Inflammatory macrophage treated with lipopolysaccharide for 1 hour (primary cell): ENCODE data around the gene CHD6.

ENCODE experiments used
- DNase-seq, 2 donors: peaks; one replicate each; pipeline ENCODE4 v3.0.0-alpha.2; 2020 to 2022

The CHD6 gene

GRCh38 chr20:41622584-41622983 is 4.4 kb upstream of the CHD6 start:
- no peak for DNase-seq

DNA sequence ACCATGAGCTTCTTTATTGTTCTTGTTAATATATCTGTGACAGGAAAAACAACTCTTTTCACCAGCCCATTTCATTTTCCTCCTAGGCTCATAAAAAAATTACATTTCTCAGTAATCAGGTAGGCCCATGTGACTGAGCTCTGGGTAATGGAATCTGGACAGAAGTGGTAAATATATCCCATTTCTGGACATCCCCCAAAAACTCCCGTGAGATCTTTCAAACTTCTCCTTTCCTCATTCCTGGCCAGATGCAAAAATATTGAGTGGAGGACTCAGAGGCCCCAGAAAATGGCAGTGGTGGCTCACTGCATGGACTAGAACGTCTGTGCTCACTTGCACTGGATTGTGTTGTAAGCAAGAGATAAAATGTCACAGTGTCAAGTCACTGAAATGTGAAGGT is 3.8 kb upstream of the CHD6 start:
- DNase-seq, result peak; percentile 39 to 59

DNA sequence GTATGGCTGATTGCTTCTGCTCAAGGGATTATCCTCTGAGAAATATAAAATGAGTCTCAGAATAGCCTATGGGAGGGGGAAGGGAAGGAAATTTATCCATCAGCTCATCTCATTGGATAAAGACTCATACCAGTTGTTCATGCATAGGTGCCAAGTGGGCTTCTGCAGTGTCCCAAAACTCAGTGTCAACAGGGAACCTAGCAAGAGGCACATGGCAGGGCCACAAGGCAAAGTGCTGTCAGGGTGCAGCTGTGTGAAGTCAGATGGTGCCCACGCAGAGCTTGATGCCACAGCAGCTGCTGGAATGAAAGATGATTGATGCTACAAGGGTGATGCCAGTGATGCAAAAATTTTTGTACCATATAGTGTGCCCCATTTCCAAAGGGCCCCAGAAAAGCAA is 3.2 kb upstream of the CHD6 start:
- DNase-seq, result no peak

- DNase-seq, result no peak
Measured at GRCh38 chr20:41619360-41620100, 1.4 kb upstream of the CHD6 start.

DNA sequence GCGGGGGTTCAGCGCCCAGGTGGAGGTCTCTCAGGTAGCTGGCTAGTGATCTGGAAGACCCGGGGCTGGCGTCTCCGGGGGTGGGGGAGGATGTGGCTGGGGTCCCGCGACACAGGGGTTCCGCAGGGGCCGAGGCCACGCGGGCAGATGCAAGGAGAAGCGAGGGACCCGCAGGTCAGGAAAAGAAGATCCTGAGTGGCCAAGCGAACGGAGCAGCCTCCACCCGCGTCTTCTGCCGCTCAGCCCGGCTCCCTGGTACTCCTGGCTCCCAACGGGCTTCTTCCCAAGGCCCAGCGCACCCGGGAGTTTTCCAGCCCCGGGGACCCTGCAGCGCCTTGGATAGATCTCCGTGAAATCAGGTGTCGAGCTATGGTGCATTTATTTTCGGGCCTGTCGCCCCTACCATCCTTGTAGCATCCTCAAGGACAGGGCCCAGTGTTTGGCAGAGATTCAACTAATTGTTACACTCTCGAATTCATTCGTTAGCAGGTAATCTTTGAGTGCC is 682 bp upstream of the CHD6 start:
- DNase-seq, result no peak

DNA sequence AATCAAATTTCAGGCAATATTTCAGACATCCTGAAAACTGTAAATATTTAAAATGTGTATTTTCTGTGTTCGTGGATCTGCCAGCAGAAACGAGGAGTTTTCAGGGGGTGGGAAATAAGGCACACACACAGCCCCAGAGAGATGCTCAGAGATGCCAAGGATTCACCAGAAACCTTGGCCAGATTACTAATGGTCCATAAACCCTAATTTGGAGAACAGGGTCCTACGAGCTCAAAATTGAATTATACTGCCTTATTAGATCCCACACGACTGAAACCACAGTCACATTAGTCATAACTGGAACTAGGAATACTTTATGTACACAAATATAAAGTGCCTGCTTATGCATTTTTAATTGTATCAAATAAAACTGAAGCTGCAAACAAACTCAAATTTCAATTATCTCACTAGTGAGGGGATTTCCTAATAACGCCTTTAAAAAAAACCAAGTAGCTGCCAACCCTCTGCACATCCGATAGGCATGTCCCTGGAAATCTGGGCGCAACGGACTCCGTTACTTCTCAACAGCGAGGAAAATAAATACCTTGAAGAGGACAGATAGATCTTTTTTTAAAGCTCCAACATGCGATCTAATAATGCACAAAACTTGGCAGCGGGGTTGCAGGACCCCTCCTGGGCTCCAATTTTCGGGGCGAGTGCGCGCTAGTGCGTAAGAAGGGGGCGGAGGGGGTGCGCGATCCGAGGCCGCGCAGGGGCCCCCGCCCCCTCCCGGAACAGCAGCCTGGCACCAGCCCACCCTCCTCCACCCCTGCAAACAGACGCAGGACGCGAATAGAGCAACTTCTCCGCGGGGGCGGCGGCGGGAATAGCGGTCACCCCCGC is 897 bp downstream of the CHD6 start:
- DNase-seq, result peak; percentile 29 to 34

DNA sequence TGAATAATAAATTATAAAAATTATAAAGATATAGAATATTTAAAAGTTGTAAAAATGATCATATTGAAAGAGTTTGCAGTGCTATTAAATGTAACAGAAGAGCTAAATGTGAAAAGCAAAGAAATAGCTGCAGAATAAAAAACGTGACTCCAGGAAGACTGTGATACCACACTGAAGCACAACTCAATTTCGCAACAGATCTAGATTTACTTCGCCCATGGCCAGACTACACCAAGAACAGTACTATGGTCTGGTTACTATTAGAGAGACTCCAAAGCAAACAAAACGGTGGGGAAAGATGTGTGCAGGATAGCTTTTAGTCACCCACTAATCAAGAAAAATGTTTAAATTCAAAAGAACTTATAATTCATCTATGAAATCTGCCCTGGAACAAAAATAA is 1.9 kb downstream of the CHD6 start:
- no peak for DNase-seq

DNA sequence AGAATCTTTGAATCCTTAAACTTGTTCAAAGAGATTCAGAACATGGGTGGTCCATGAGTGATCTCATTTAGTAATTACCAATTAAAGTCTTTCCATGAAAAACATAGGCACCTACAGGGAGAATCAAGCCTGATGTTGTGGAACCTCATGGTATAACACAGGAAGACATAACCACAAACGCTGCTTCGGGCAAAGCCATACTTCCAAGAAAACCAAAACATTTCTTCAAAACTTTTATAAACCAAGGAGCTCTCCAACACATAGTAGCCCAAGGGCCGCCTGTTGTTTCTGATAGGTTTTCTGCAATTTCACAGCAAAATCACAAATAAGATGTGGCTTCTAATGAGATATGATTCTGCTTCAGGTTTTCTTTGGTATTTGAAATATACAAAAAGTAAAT is 2.5 kb downstream of the CHD6 start:
- no peak for DNase-seq

GRCh38 chr20:41615110-41615509 is 3.1 kb downstream of the CHD6 start:
- DNase-seq, result no peak

GRCh38 chr20:41613321-41613720 is 4.9 kb downstream of the CHD6 start:
- no peak for DNase-seq

DNA sequence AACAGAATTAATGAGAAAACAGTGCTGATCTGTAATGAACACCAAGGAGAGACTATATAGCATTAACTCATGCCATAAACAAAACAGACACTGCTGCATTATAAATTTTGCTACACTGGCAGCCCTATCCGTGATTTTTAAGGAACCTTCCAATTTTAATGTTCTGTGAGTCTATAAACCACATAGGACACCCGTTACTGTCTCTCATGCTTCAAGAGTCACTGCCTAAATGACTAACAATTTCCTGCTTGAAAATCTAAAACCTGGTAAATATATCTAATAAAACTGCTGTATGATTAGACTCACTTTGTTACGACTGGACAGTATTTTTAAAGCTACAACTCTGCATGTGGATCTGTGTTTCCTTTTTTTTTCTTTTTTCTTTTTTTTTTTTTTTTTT is 8.7 kb downstream of the CHD6 start:
- DNase-seq, result no peak

- DNase-seq, result no peak
Measured at GRCh38 chr20:41608606-41609005, 9.6 kb downstream of the CHD6 start.

DNA sequence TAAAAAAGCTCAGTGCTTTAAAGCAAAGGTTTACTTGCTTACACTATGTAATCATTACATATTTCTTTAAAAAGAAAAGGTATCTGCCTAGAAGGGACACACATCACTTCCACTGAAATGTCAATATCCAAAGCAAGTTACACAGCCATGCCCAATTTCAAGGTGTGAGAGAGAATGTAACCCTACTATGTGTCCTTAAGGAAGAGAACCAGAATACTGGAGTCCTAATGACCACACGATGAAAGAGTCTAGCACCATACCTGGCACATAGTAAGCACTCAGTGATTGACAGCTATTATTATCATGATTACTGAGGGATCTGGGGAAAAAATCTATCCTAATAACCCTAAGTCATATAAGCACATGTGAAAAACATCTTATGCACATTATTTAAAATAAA is 10.4 kb downstream of the CHD6 start:
- DNase-seq, result no peak

DNA sequence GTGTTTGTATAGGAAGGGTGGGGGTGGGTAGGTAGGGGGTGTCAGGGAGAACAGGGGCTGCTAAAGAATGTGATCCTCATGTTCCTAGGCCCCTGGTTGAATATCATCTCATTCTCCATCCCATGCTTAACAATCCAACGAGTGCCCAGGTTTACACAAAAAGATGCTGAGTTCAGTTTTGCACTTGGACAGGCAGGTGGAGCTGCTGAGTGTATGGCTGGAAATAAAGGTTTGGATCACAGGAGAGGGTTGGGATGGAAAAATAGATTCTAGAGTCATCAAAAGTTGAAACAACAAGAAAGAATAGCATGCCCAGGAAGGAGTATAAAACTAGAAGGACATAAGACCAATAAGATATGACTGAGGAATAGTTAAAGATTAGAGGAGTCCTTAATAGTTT is 14.2 kb downstream of the CHD6 start:
- no peak for DNase-seq

DNA sequence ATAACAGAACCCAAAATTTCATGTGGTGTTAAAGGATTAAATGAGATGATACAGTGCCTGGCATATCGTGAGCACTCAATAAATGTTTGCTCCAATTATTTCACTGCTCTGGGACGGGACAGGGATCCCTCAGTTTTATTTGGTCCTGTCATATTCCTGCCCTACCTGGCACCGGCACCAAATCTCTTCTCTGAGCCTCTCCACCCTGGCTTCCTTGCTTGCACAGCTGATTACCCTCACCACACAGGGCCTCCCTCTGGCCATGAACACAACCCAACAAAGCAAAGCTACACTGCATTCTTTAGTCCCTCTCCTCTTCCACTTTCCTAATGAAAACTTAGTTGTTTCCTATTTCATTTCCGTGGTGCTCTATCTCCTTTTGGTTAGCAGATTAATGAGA is 16.4 kb downstream of the CHD6 start:
- DNase-seq, result no peak

DNA sequence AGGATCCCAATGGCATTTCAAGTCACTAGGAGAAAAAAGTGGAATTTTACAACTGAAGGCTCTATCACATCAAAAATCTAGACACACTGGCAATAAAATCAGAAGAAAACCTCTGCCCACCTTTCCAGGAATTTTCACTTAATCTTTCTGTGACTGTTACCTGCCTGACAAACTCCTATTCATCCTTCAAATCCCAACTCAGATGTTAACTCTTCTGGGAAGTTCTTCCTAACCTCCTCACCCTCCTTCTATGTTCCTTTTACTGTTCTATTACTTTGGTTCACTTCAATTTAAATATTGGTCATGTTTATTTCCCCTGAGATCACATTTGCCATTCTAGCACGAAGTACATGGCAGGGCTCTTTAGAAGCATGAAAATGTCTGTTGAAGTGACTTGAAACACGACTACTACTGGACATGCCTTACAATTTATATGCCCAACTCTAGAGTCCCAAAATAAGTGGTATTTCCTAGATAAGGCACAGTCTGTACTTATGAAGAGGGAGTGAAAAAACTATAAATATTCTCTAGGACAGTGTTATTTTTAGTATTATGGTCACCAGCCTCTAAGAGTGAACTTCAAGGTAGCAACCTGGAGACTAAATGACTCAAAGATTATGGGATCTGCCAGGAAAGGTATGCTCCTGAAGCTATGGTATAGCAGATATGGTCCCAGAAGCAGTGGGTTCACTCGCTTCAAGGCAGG is 17.1 kb downstream of the CHD6 start:
- no peak for DNase-seq

DNA sequence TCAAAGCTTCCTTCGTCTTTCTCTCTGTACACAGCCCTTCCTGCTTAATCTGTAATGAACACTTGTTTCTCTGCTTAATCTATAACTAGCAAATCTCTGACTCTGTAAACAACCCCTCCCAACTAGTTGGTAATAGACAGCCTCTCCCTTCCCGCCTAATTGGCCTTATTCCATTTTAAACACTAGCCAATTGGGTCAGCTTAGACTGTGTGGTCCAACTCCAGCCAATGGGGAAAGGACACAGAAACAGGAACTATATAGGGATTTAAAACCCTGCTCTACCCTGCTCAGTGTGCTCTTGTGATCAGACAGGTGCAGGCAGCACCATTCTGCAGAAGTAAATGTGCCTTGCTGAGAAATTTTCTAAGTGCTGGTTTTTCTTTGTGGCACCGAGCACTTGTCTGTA is 18.5 kb downstream of the CHD6 start:
- no peak for DNase-seq

- no peak for DNase-seq
Measured at GRCh38 chr20:41598719-41599118, 19.5 kb downstream of the CHD6 start.

GRCh38 chr20:41594514-41595322 is 23.5 kb downstream of the CHD6 start:
- no peak for DNase-seq

GRCh38 chr20:41592516-41593216 is 25.5 kb downstream of the CHD6 start:
- peak in 1 of 2 donors; percentile 13 for DNase-seq

DNA sequence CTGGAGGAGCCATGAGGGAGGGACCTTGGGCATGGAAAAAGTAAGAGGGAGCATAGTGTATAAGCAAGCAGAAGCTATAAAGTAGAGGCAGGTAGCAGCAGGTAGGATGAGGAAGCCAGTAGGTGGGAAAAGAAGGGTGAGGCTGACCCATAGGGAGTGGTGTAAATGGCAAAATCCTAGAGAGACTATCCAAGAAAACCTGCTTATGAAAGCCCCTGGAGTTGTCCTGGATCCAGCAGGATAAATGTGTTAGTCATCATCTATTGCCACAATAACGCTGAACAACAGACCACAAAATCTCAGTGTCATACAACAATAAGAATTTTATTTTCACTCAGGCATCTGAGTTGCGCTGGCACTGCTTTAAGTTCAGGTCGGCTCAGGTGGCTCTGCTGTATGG is 30.2 kb downstream of the CHD6 start:
- DNase-seq, result no peak

- DNase-seq, result no peak
Measured at GRCh38 chr20:41587523-41587922, 30.7 kb downstream of the CHD6 start.
